Measurements from ENCODE around the gene NACC2. TPM values are rescaled to one million over a fixed set of nuclear protein-coding genes. Genes with fewer than 3 reads are reported as not detected.

The NACC2 gene
- polyA plus RNA-seq, 1 of the 3 experiments (the other 2 are of a cell fraction) = 22.1 TPM

DNA sequence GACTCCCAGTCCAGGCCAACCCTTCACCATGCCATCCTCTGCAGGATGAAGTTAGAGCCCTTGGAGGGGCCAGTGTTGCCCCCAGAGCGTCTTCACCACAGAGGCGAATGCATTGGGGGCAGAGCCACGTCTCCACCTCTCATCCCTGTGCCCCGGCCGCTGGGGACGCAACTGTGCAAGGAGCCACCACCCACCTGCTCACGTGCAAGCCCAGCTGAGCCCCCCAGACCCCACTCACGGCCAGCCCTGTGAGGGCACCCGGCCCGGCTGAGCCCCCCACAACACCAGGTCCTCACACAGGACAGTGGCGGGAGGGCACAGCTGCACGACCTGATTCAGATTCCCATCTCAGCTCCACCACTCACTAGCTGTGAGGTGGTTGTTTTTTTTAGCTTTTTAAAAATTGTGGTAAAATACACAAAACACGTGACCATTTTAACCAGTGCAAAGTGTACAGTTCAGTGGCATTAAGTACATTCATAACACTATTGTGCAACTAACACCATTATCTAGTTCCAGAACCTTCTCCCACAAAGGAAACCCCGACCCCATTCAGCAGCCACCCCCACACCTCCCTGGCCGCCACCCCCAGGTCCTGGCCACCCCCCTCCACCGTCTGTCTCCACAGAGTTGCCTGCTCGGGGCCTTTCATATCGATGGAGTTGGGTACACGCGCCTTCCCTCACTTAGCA is 100.4 kb downstream of the NACC2 start:
- H3F3A ChIP-seq (replicated peaks; ENCODE audit: insufficient read depth) = peaks cover 9% of the 10 kb centered on the region
- TF ChIP-seq, protein P1, sequence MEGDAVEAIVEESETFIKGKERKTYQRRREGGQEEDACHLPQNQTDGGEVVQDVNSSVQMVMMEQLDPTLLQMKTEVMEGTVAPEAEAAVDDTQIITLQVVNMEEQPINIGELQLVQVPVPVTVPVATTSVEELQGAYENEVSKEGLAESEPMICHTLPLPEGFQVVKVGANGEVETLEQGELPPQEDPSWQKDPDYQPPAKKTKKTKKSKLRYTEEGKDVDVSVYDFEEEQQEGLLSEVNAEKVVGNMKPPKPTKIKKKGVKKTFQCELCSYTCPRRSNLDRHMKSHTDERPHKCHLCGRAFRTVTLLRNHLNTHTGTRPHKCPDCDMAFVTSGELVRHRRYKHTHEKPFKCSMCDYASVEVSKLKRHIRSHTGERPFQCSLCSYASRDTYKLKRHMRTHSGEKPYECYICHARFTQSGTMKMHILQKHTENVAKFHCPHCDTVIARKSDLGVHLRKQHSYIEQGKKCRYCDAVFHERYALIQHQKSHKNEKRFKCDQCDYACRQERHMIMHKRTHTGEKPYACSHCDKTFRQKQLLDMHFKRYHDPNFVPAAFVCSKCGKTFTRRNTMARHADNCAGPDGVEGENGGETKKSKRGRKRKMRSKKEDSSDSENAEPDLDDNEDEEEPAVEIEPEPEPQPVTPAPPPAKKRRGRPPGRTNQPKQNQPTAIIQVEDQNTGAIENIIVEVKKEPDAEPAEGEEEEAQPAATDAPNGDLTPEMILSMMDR (IDR thresholded peaks at IDR 0.05) = no peak
- TF ChIP-seq GABPA (IDR thresholded peaks at IDR 0.05; ENCODE audit: low read depth) (no peak), MEF2A (IDR thresholded peaks at IDR 0.05; ENCODE audit: borderline replicate concordance, low read depth) (no peak), SIN3A (IDR thresholded peaks at IDR 0.05; ENCODE audit: borderline replicate concordance, low read depth, low read length) (no peak)
- TF ChIP-seq, protein P2, sequence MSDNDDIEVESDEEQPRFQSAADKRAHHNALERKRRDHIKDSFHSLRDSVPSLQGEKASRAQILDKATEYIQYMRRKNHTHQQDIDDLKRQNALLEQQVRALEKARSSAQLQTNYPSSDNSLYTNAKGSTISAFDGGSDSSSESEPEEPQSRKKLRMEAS (IDR thresholded peaks at IDR 0.05; ENCODE audit: low read depth) = no peak
- TF ChIP-seq, protein P3, sequence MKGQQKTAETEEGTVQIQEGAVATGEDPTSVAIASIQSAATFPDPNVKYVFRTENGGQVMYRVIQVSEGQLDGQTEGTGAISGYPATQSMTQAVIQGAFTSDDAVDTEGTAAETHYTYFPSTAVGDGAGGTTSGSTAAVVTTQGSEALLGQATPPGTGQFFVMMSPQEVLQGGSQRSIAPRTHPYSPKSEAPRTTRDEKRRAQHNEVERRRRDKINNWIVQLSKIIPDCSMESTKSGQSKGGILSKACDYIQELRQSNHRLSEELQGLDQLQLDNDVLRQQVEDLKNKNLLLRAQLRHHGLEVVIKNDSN (IDR thresholded peaks at IDR 0.05; ENCODE audit: borderline replicate concordance, low read depth) = no peak
- TF ChIP-seq, protein P4, sequence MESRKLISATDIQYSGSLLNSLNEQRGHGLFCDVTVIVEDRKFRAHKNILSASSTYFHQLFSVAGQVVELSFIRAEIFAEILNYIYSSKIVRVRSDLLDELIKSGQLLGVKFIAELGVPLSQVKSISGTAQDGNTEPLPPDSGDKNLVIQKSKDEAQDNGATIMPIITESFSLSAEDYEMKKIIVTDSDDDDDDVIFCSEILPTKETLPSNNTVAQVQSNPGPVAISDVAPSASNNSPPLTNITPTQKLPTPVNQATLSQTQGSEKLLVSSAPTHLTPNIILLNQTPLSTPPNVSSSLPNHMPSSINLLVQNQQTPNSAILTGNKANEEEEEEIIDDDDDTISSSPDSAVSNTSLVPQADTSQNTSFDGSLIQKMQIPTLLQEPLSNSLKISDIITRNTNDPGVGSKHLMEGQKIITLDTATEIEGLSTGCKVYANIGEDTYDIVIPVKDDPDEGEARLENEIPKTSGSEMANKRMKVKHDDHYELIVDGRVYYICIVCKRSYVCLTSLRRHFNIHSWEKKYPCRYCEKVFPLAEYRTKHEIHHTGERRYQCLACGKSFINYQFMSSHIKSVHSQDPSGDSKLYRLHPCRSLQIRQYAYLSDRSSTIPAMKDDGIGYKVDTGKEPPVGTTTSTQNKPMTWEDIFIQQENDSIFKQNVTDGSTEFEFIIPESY (IDR thresholded peaks at IDR 0.05; ENCODE audit: borderline replicate concordance, low read depth) = no peak
- no peaks in the 10 kb centered on the region for H3K27me3 ChIP-seq (ENCODE audit: insufficient read depth)
- no peaks in the 10 kb centered on the region for H3K36me3 ChIP-seq (replicated peaks in 1 of 2; ENCODE audit: control insufficient read depth in 1 of 2, insufficient read depth in 2 of 2, low read length in 1 of 2)
- no peaks in the 10 kb centered on the region for H3K9me2 ChIP-seq
- no peak overlapping the region for H3K9ac ChIP-seq
- H3K4me1 ChIP-seq (ENCODE audit: control insufficient read depth in 1 of 2, insufficient read depth in 2 of 2, low read depth in 1 of 2, low read length in 1 of 2) = peaks cover 16 to 62% of the 10 kb centered on the region in 2 experiments; a peak in 3 of 4 replicates
- POLR2A ChIA-PET = interaction anchor here (2.0 kb wide), 1 partner anchor 123 kb away, joined by 5 read pairs; no protein-coding TSS in a partner anchor
- WGBS (ENCODE audit: low lambda C conversion rate) = 81% methylated on average over 10 of the region's 20 CpGs
- no peaks in the 10 kb centered on the region for H3K9me3 ChIP-seq
- H2AFZ ChIP-seq (ENCODE audit: low read depth) = no peak overlapping the region
- DNase-seq = no peak
- CTCF ChIA-PET = interaction anchor here (0.6 to 2.2 kb wide), 6 partner anchors 12 to 128 kb away, joined by 3 to 11 read pairs (median 3); no protein-coding TSS in a partner anchor
- H4K20me1 ChIP-seq (ENCODE audit: insufficient read depth) = no peaks in the 10 kb centered on the region
- H3K4me3 ChIP-seq (ENCODE audit: low read depth in 2 of 2, low read length in 1 of 2) = no peak overlapping the region
- no peaks in the 10 kb centered on the region for H3K79me2 ChIP-seq (ENCODE audit: insufficient read depth)
- peak overlapping the region in 1 of 2 experiments; percentile 99; a peak in 1 of 4 replicates for H3K27ac ChIP-seq (ENCODE audit: low read depth in 2 of 2, low read length in 1 of 2)
- H3K4me2 ChIP-seq = no peak overlapping the region

DNA sequence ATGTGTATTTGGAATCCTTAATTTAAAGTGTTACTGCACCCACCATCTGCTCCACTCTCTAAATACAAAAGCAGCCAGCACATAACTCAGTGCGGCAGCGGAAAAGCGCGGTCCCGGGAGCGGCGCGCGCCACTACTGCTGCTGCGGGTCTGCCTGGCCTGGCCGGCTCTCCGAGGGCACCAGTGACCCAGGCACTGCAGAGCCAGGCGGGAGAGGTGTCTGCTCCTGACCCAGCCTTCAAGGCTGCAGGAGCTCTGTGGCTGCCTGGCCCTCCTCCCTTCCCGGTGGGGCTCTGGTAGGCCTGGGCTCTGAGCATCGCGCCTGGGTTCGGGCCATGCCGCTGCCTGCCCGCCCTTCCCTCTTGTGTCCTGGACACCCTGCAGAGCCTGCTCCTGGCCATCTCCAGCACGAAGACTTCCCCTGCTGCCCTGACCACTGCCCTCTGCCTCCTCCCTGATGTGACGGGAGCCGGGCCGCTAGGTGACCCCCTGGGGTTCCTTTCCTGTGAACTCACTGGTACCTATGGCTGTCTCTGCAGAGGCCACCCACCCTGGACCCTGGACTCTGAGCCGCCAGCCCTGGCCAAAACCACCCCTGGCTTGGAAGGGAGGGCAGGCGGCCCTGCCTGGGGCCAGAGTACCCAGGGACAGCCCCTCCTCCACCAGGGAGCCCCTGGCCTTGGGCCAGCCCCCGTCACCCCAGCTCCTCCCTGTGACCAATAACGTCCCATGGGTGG is 101.2 kb downstream of the NACC2 start:
- no peaks in the 10 kb centered on the region for H3K9me3 ChIP-seq
- peak; percentile 72 for DNase-seq
- no peaks in the 10 kb centered on the region for H3K9me2 ChIP-seq
- no peak for TF ChIP-seq JUND (IDR thresholded peaks at IDR 0.05)
- TF ChIP-seq, protein P4 (IDR thresholded peaks at IDR 0.05; ENCODE audit: borderline replicate concordance, low read depth) = no peak
- TF ChIP-seq RAD21 (IDR thresholded peaks at IDR 0.05; ENCODE audit: low read length) = peak; percentile 15; the same call in 1 of the 2 replicates
- no peak for TF ChIP-seq GATA2 (CRISPR knock-in tag; IDR thresholded peaks at IDR 0.05)
- TF ChIP-seq MXI1 (IDR thresholded peaks at IDR 0.05; ENCODE audit: low read depth, low read length) = no peak
- no peak for TF ChIP-seq NFIC (IDR thresholded peaks at IDR 0.05; ENCODE audit: borderline replicate concordance)
- TF ChIP-seq RCOR1 (IDR thresholded peaks at IDR 0.05; ENCODE audit: low read length) = no peak
- ChIA-PET CTCF (interaction anchor here (0.6 to 2.2 kb wide), 7 partner anchors 10 to 128 kb away, joined by 3 to 11 read pairs (median 3); no protein-coding TSS in a partner anchor), POLR2A (interaction anchor here (2.0 kb wide), 1 partner anchor 124 kb away, joined by 5 read pairs; no protein-coding TSS in a partner anchor)
- no peak overlapping the region for H2AFZ ChIP-seq (ENCODE audit: low read depth)
- WGBS (ENCODE audit: low lambda C conversion rate) = 89% methylated on average over 15 of the region's 27 CpGs
- no peak overlapping the region for H3K4me2 ChIP-seq
- H3K36me3 ChIP-seq (replicated peaks in 1 of 2; ENCODE audit: control insufficient read depth in 1 of 2, insufficient read depth in 2 of 2, low read length in 1 of 2) = no peaks in the 10 kb centered on the region
- H3K4me1 ChIP-seq (ENCODE audit: control insufficient read depth in 1 of 2, insufficient read depth in 2 of 2, low read depth in 1 of 2, low read length in 1 of 2) = peaks cover 16 to 69% of the 10 kb centered on the region in 2 experiments; a peak in 3 of 4 replicates
- no peak overlapping the region; the same call in 1 of the 2 replicates for H3K9ac ChIP-seq
- H3F3A ChIP-seq (replicated peaks; ENCODE audit: insufficient read depth) = peaks cover 9% of the 10 kb centered on the region
- H4K20me1 ChIP-seq (ENCODE audit: insufficient read depth) = no peaks in the 10 kb centered on the region
- H3K79me2 ChIP-seq (ENCODE audit: insufficient read depth) = no peaks in the 10 kb centered on the region
- no peaks in the 10 kb centered on the region for H3K27me3 ChIP-seq (ENCODE audit: insufficient read depth)
- H3K4me3 ChIP-seq (ENCODE audit: low read depth in 2 of 2, low read length in 1 of 2) = no peak overlapping the region
- H3K27ac ChIP-seq (ENCODE audit: low read depth in 2 of 2, low read length in 1 of 2) = peak overlapping the region in 1 of 2 experiments; percentile 99; a peak in 2 of 4 replicates
